Nephron progenitor cell (in vitro differentiated cells): ENCODE results near the gene VASH2.
"Not testable (repeated sequence)": the region's sequence is repeated elsewhere in the genome, so short reads cannot be mapped to it uniquely, and the experiment has no call there.

ENCODE experiments used
- DNase-seq: peaks from one replicate; pipeline ENCODE4 v3.0.0; 2021
- H3K27ac Mint-ChIP-seq: 2 replicates; pipeline ENCODE4 v1.8.0; 2021; ENCODE audit warnings: mild to moderate bottlenecking, moderate library complexity, mixed read lengths
- H3K27me3 Mint-ChIP-seq: 2 replicates; pipeline ENCODE4 v1.8.0; 2021; ENCODE audit warnings: mild to moderate bottlenecking, low read depth, mixed read lengths; ENCODE audit not compliant: poor library complexity
- H3K36me3 Mint-ChIP-seq: 2 replicates; pipeline ENCODE4 v1.8.0; 2021; ENCODE audit warnings: low read depth, mixed read lengths
- H3K4me1 Mint-ChIP-seq: 2 replicates; pipeline ENCODE4 v1.8.0; 2021; ENCODE audit warnings: mixed read lengths
- H3K4me3 Mint-ChIP-seq: 2 replicates; pipeline ENCODE4 v1.8.0; 2021; ENCODE audit warnings: mild to moderate bottlenecking, moderate library complexity, mixed read lengths
- H3K9me3 Mint-ChIP-seq: 2 replicates; pipeline ENCODE4 v1.8.0; 2021; ENCODE audit warnings: mild to moderate bottlenecking, moderate library complexity, mixed read lengths
- TF ChIP-seq, protein P1 (sequence below): fragments of 200-600 bp; sonication (generic); IDR thresholded peaks from 2 replicates; pipeline ENCODE4 v1.5.0; 2021; ENCODE audit warnings: antibody characterized with exemption

The VASH2 gene

DNA sequence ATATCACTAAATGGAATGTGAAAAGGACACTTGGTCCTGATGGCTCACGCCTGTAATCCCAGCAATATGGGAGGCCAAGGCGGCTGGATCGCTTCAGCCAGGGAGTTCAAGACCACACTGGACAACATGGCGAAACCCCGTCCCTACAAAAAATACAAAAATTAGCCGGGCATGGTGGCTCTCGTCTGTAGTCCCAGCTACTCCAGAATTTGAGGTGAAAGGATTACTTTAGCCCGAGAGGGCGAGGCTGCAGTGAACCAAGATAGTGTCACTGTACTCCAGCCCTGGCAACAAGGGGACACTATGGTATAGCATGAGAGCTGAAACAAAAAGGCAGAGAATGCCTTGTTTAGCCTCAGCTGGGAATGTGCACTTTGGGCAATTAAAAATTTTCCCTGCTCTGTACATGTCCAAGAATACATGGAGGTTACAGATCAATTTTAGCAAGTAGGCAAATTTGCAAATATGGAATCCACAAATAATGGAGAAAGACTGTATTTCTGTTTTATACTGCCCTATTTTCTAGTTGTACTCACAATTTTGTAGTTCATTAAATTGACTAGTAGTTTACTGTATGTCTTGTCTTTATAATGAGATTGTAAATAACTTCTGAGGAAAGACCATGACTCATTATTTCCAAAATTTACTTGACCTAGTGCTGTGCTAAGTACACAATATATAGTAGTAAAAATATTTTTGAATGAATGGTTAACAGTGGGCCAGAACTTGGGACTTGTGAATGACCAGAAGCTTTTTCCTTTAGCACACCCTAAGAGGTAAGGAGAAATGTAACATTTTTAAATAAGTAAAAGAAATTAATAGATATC, 67.3 kb downstream of the VASH2 start:
- peaks cover 7% of the 10 kb centered on the region for H3K36me3 Mint-ChIP-seq
- DNase-seq, result no peak

DNA sequence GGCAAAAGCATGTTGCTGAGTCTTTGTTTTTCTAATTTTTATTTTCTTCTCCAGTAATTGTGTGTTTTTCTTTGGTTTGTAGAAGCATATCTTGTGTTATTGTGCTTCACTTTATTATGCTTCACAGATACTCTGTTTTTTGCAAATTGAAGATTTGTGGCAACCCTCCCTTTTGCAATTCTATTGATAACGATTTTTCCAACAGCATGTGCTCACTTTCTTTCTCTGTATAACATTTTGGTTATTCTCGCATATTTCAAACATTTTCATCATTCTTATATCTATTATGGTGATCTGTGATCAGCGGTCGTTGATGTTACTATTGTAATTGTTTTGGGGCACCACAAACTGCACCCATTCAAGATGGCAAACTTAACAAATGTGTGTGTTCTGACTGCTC, 69.1 kb downstream of the VASH2 start:
- no peak for DNase-seq
- Mint-ChIP-seq H3K36me3 (no peaks in the 10 kb centered on the region), H3K4me3 (no peak overlapping the region), H3K9me3 (peaks cover 4% of the 10 kb centered on the region), H3K27me3 (peaks cover 4% of the 10 kb centered on the region), H3K4me1 (peaks cover 4% of the 10 kb centered on the region), H3K27ac (no peak overlapping the region)
- TF ChIP-seq, protein P1, sequence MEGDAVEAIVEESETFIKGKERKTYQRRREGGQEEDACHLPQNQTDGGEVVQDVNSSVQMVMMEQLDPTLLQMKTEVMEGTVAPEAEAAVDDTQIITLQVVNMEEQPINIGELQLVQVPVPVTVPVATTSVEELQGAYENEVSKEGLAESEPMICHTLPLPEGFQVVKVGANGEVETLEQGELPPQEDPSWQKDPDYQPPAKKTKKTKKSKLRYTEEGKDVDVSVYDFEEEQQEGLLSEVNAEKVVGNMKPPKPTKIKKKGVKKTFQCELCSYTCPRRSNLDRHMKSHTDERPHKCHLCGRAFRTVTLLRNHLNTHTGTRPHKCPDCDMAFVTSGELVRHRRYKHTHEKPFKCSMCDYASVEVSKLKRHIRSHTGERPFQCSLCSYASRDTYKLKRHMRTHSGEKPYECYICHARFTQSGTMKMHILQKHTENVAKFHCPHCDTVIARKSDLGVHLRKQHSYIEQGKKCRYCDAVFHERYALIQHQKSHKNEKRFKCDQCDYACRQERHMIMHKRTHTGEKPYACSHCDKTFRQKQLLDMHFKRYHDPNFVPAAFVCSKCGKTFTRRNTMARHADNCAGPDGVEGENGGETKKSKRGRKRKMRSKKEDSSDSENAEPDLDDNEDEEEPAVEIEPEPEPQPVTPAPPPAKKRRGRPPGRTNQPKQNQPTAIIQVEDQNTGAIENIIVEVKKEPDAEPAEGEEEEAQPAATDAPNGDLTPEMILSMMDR, result no peak

More for the DNA sequence above, 67.3 kb downstream of the VASH2 start:
- H3K27me3 Mint-ChIP-seq, result peaks cover 4% of the 10 kb centered on the region
- no peak overlapping the region for H3K4me3 Mint-ChIP-seq
- H3K9me3 Mint-ChIP-seq, result no peaks in the 10 kb centered on the region
- peaks cover 19% of the 10 kb centered on the region for H3K4me1 Mint-ChIP-seq
- TF ChIP-seq, protein P1, result no peak
- H3K27ac Mint-ChIP-seq, result no peak overlapping the region

DNA sequence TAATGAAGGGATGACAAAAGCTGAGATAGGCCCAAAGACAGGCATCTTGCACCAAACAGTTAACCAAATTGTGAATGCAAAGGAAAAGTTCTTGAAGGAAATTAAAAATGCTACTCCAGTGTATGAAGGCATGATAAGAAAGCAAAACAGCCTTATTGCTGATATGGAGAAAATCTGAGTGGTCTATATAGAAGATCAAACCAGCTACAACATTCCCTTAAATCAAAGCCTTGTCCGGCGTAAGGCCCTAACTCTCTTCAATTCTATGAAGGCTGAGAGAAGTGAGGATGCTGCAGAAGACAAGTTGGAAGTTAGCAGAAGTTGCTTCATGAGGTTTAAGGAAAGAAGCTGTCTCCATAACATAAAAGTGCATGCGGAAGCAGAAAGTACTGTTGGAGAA, 69.7 kb downstream of the VASH2 start:
- TF ChIP-seq, protein P1, result no peak
- no peak for DNase-seq
- Mint-ChIP-seq H3K4me3 (no peak overlapping the region), H3K36me3 (no peaks in the 10 kb centered on the region), H3K27me3 (peaks cover 4% of the 10 kb centered on the region), H3K4me1 (no peaks in the 10 kb centered on the region), H3K27ac (no peak overlapping the region), H3K9me3 (peaks cover 7% of the 10 kb centered on the region)

DNA sequence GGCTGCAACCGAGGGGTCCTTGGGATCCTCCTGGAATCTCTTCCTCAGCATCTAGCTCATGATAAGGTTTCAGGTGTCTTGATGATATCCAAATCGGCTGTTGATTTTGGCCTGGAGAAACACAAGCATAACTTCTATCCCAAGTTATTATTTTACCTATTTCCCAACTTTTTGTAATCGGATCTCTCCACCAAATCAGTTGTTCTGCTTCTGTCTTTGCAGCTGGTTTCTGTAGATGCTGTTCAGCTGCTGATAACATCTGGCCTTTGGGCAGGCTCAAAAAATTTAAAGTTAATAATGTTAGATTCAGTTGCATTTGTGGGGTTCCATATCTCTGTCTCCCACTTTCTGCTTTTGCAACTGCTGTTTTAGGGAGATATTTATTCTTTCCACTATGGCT, 76.7 kb downstream of the VASH2 start:
- not testable (repeated sequence) for H3K4me3 Mint-ChIP-seq, H3K36me3 Mint-ChIP-seq, H3K27ac Mint-ChIP-seq, H3K4me1 Mint-ChIP-seq, DNase-seq
- Mint-ChIP-seq H3K27me3 (peaks cover 10% of the 10 kb centered on the region), H3K9me3 (peaks cover 35% of the 10 kb centered on the region)

DNA sequence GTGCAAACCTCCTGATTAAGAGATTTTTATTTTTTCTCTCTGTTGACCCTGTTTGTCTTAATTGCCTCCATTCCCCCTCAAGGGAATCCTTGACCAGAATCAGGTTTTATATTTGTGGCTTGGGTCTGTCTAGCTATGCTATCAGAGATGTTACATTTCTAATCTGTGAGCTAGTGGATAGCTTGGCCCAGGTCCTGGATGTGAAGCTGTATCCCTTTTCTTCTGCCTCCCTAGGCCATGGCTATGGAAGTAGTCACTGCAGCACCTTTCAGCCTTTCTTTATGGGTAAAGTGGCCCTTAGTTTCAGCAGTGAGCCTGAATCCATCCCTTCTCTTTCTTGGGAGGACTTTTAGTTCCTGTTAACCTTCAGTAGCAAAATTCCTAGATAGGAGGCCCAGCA, 82.3 kb downstream of the VASH2 start:
- H3K4me3 Mint-ChIP-seq, result no peak overlapping the region
- no peaks in the 10 kb centered on the region for H3K36me3 Mint-ChIP-seq
- H3K4me1 Mint-ChIP-seq, result peaks cover 4% of the 10 kb centered on the region
- H3K9me3 Mint-ChIP-seq, result peaks cover 13% of the 10 kb centered on the region
- peaks cover 17% of the 10 kb centered on the region for H3K27me3 Mint-ChIP-seq
- DNase-seq, result no peak
- no peak overlapping the region for H3K27ac Mint-ChIP-seq
- TF ChIP-seq, protein P1, result no peak

DNA sequence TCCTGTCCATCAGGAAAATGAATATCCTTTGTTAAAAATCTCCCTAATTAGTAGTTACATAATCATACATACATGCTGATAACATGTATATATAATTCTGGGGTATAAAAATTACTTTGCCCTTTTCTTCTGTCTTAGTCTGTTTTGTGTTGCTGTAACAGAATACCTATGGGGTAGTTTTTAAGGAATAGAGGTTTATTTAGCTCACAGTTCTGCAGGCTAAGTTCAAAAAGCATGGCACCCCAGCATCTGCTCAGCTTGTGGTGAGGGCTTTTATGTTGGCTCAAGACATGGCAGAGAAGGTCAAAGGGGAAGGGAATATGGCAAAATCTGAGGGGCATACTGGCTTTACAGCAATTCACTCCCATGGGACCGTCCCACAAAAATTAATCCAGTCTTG, 84.4 kb downstream of the VASH2 start:
- no peak overlapping the region for H3K27ac Mint-ChIP-seq
- H3K4me1 Mint-ChIP-seq, result peaks cover 4% of the 10 kb centered on the region
- DNase-seq, result no peak
- TF ChIP-seq, protein P1, result no peak
- peaks cover 13% of the 10 kb centered on the region for H3K9me3 Mint-ChIP-seq
- peaks cover 17% of the 10 kb centered on the region for H3K27me3 Mint-ChIP-seq
- H3K36me3 Mint-ChIP-seq, result no peaks in the 10 kb centered on the region
- no peak overlapping the region for H3K4me3 Mint-ChIP-seq
